SK-N-SH (cell line): ENCODE results near the gene IPCEF1. TPM values are rescaled to one million over a fixed set of nuclear protein-coding genes. Genes with fewer than 3 reads are reported as not detected.

ENCODE experiments used
- CTCF ChIA-PET: fragments of 300-600, 350-600 bp; formaldehyde crosslinking; extraction: SDS; loops from one replicate; lab custom pipeline; 2021; lab: Yijun Ruan, JAX
- POLR2A ChIA-PET: fragments of 350-600 bp; sonication (Branson Sonifier 250); formaldehyde crosslinking; extraction: SDS; loops from one replicate; lab custom pipeline; 2020; ENCODE audit warnings: antibody characterized with exemption, inconsistent platforms; lab: Yijun Ruan, JAX
- DNase-seq: peaks from one replicate; pipeline ENCODE4 v3.0.0; 2012
- H2AFZ ChIP-seq: fragments of 200-600 bp; sonication (generic); 2 replicates; pipeline ENCODE4 v1.8.1; 2016; ENCODE audit warnings: antibody characterized with exemption, mild to moderate bottlenecking, low read depth
- H3F3A ChIP-seq: fragments of 200-600 bp; sonication (generic); replicated peaks from 2 replicates; pipeline ENCODE3; 2016; ENCODE audit warnings: antibody characterized with exemption, mild to moderate bottlenecking; ENCODE audit not compliant: insufficient read depth
- H3K27ac ChIP-seq, 2 experiments: fragments of 200-500 bp in 1 of 2; fragments of 200-600 bp in 1 of 2; sonication (Bioruptor generic) in 1 of 2; sonication (generic), shearing (Covaris generic) in 1 of 2; 2 replicates each; pipeline versions ENCODE4 v1.5.1 to v1.6.1; 2014 to 2016; ENCODE audit warnings: low read depth in 2 of 2, inconsistent platforms in 1 of 2, low read length in 1 of 2, mild to moderate bottlenecking in 1 of 2, mixed read lengths in 1 of 2
- H3K27me3 ChIP-seq: fragments of 200-600 bp; sonication (generic), shearing (Covaris generic); 2 replicates; pipeline ENCODE4 v1.6.1; 2016; ENCODE audit warnings: mixed run types; ENCODE audit not compliant: insufficient read depth
- H3K36me3 ChIP-seq, 2 experiments: fragments of 200-500 bp in 1 of 2; fragments of 200-600 bp in 1 of 2; sonication (Bioruptor generic) in 1 of 2; sonication (generic) in 1 of 2; replicated peaks in 1 of 2; 2 replicates each; pipeline versions ENCODE3 to v1.5.1; 2014 to 2016; ENCODE audit warnings: low read length in 1 of 2, mild to moderate bottlenecking in 1 of 2; ENCODE audit not compliant: insufficient read depth in 2 of 2, control insufficient read depth in 1 of 2
- H3K4me1 ChIP-seq, 2 experiments: fragments of 200-500 bp in 1 of 2; fragments of 200-600 bp in 1 of 2; sonication (Bioruptor generic) in 1 of 2; sonication (generic), shearing (Covaris generic) in 1 of 2; 2 replicates each; pipeline versions ENCODE4 v1.5.1 to v1.6.1; 2014 to 2016; ENCODE audit warnings: low read depth in 1 of 2, low read length in 1 of 2, mixed run types in 1 of 2; ENCODE audit not compliant: insufficient read depth in 2 of 2, control insufficient read depth in 1 of 2
- H3K4me2 ChIP-seq: fragments of 200-600 bp; sonication (generic), shearing (Covaris generic); 2 replicates; pipeline ENCODE4 v1.6.1; 2017; ENCODE audit warnings: mixed run types
- H3K4me3 ChIP-seq, 2 experiments: fragments of 200-500 bp in 1 of 2; fragments of 200-600 bp in 1 of 2; sonication (Bioruptor generic) in 1 of 2; sonication (generic), shearing (Covaris generic) in 1 of 2; 2 replicates each; pipeline versions ENCODE4 v1.5.1 to v1.8.1; 2014 to 2016; ENCODE audit warnings: low read depth in 2 of 2, inconsistent platforms in 1 of 2, low read length in 1 of 2, mild to moderate bottlenecking in 1 of 2, mixed read lengths in 1 of 2, moderate library complexity in 1 of 2
- H3K79me2 ChIP-seq: fragments of 200-600 bp; sonication (generic); 2 replicates; pipeline ENCODE4 v1.8.1; 2017; ENCODE audit warnings: mild to moderate bottlenecking; ENCODE audit not compliant: insufficient read depth
- H3K9ac ChIP-seq: fragments of 200-600 bp; sonication (generic); 2 replicates; pipeline ENCODE4 v1.6.1; 2017; ENCODE audit warnings: mixed run types
- H3K9me2 ChIP-seq: fragments of 200-600 bp; sonication (generic); 2 replicates; pipeline ENCODE4 v1.6.1; 2017; ENCODE audit warnings: mixed run types
- H3K9me3 ChIP-seq: fragments of 200-600 bp; sonication (generic); 2 replicates; pipeline ENCODE4 v1.6.1; 2017; ENCODE audit warnings: mixed run types, mild to moderate bottlenecking, moderate library complexity
- H4K20me1 ChIP-seq: fragments of 200-600 bp; sonication (generic); 2 replicates; pipeline ENCODE4 v1.6.1; 2017; ENCODE audit warnings: mild to moderate bottlenecking, mixed run types; ENCODE audit not compliant: insufficient read depth
- CHD2 ChIP-seq: fragments of 150-350 bp; IDR thresholded peaks from 2 replicates; pipeline ENCODE4 v1.6.1; 2018; ENCODE audit warnings: low read length; ENCODE audit not compliant: partially characterized antibody
- FOSL2 ChIP-seq: IDR thresholded peaks from 2 replicates; pipeline ENCODE4 v1.4.0; 2012; ENCODE audit warnings: low read depth, mild to moderate bottlenecking, moderate library complexity, borderline replicate concordance
- GATA2 ChIP-seq: sonication (generic); formaldehyde crosslinking; IDR thresholded peaks from 2 replicates; pipeline ENCODE4 v1.5.0; 2020; ENCODE audit warnings: mild to moderate bottlenecking, missing genetic modification reagents
- MEF2A ChIP-seq: IDR thresholded peaks from 2 replicates; pipeline ENCODE4 v1.4.0; 2012; ENCODE audit warnings: low read depth, borderline replicate concordance
- NFIC ChIP-seq: IDR thresholded peaks from 2 replicates; pipeline ENCODE4 v1.4.0; 2012; ENCODE audit warnings: borderline replicate concordance
- NRF1 ChIP-seq: IDR thresholded peaks from 2 replicates; pipeline ENCODE4 v1.6.1; 2012; ENCODE audit warnings: low read depth, mild to moderate bottlenecking, low read length
- RCOR1 ChIP-seq: fragments of 150-350 bp; IDR thresholded peaks from 2 replicates; pipeline ENCODE4 v1.6.1; 2017; ENCODE audit warnings: antibody characterized with exemption, low read length
- RFX5 ChIP-seq: IDR thresholded peaks from 2 replicates; pipeline ENCODE4 v1.6.1; 2012; ENCODE audit warnings: mild to moderate bottlenecking, improper control_type of control experiment, low read length
- TAF1 ChIP-seq: IDR thresholded peaks from 2 replicates; pipeline ENCODE4 v1.6.1; 2012; ENCODE audit warnings: low read depth, mild to moderate bottlenecking, low read length, moderate library complexity, borderline replicate concordance
- TCF12 ChIP-seq: IDR thresholded peaks from 2 replicates; pipeline ENCODE4 v1.4.0; 2012
- TEAD4 ChIP-seq: IDR thresholded peaks from 2 replicates; pipeline ENCODE4 v1.4.0; 2012; ENCODE audit warnings: mild to moderate bottlenecking, borderline replicate concordance; ENCODE audit not compliant: insufficient read depth
- YY1 ChIP-seq: IDR thresholded peaks from 2 replicates; pipeline ENCODE4 v1.4.0; 2012; ENCODE audit warnings: low read depth, mild to moderate bottlenecking
- WGBS: methylation state at CpG from one replicate; pipeline ENCODE4 v1.1.6; 2017; ENCODE audit warnings: low lambda C conversion rate; 5-methylcytosine and 5-hydroxymethylcytosine counted together
- polyA plus RNA-seq, 3 experiments: library from polyadenylated mRNA; depleted of rRNA; stranded (reverse); fragments of >200 nt; gene quantifications; 2 replicates each; pipeline ENCODE4 v1.2.3, GENCODE V29; 2012
- TF ChIP-seq, protein P1 (sequence below): IDR thresholded peaks from 2 replicates; pipeline ENCODE4 v1.4.0; 2012; ENCODE audit warnings: low read depth, borderline replicate concordance
- TF ChIP-seq, protein P2 (sequence below): IDR thresholded peaks from 2 replicates; pipeline ENCODE4; 2012

Gene IPCEF1
- polyA plus RNA-seq, 1 of the 3 experiments (the other 2 are of a cell fraction), result not detected

DNA sequence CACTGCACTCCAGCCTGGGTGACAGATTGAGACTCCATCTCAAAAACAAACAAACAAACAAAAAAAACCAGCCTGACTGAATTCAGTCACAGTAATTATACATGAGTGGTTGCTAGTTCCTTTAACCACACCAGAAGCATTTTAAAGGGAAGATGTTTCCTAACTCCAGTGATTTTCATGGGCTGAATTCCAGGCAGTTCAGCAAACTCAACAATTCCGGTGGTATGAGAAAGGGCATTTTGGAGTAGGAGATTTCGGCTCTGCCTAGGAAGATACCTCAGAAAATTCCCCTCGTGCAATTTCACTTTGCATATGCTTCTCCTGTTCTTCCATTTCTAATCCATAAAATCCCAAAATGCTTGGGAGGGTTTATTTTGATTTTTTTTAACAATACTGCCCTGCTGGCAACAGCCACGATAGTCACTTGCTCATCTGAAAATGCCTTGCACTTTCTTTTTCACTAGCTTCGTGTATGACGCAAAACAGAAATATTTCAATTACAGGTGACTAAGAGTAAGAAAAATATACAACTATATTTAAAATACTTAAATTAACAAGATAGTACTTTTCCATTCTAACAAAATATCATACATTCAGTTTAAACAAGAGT is 48.3 kb upstream of the IPCEF1 start:
- Histone ChIP-seq H3K4me3 (peak overlapping the region in 1 of 2 experiments; percentile 44; a peak in 2 of 4 replicates), H3K9me2 (no peaks in the 10 kb centered on the region), H3K36me3 (peaks cover 8 to 23% of the 10 kb centered on the region in 2 experiments), H4K20me1 (no peaks in the 10 kb centered on the region), H3K4me1 (peaks cover 5 to 19% of the 10 kb centered on the region in 2 experiments; a peak in 3 of 4 replicates), H3K9me3 (no peaks in the 10 kb centered on the region), H3K9ac (peak overlapping the region; percentile 51; the same call in 1 of the 2 replicates), H3K27ac (peak overlapping the region; percentile 66 to 69), H3K27me3 (no peaks in the 10 kb centered on the region), H2AFZ (0 out of 2 replicates have a peak overlapping the region, but pooled peaks have one; percentile 41), H3K79me2 (no peaks in the 10 kb centered on the region), H3F3A (peaks cover 27% of the 10 kb centered on the region), H3K4me2 (peak overlapping the region; percentile 63)
- ChIA-PET CTCF (interaction anchor here (1.3 kb wide), 2 partner anchors 8 to 22 kb away, joined by 3 to 4 read pairs; no protein-coding TSS in a partner anchor), POLR2A (no interaction called here)
- TF ChIP-seq FOSL2 (peak; percentile 12; the same call in 1 of the 2 replicates), NRF1 (no peak), GATA2 (CRISPR knock-in tag) (no peak)
- WGBS, result 63% methylated on average over 6 of the region's 6 CpGs
- no peak for DNase-seq

DNA sequence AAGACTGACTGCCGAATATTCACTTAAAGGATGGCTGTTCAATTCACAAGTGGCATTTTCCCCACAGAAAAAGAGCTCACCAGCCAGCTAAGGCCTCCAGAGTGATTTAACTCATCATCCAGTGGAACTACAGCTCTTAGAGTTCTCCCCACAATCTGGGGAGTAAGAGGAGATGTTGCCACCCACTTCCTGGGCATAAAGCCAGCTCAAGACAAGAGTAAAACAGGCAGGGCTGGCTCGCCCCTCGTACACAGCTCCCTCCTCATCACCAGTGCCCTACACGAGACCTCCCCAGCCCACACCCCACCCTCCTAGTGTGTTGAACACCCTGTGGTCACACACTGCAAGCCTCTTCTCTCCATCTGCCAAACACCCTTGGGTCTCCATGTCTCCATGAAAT is 47.2 kb upstream of the IPCEF1 start:
- CTCF ChIA-PET, result interaction anchor here (1.1 kb wide), 1 partner anchor 12 kb away, joined by 4 read pairs; no protein-coding TSS in a partner anchor

DNA sequence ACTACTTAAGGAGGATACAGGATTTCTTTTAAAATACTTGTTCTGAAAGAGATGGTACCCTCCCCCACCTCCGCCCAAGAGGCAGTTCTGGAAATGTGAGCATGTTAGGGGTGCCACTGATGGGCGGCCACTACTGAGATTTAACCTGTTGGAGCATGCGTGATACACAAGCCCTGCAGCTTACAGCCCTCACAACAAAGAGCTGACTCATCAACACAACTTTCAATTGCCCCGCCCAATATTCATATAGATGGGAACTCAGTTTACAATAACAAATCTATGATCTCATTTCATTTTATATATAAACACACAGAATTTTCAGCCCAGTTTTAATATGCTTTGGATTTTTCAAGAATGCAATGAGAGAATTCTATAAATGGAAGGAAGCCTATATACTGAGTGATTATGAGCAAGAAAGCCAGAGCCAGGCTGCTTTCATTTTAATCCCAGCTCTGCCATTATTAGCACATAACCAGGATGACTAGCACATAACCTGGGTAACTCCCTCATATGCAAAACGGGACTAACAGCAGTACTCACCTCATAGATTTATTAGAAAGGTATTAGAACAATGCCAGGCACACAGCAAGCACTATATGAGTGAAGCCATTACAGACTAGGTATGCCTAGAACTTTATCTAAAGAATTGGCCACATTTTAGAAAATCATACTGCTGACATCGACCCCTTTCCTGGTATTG is 45.6 kb upstream of the IPCEF1 start:
- ChIA-PET CTCF (no interaction called here), POLR2A (no interaction called here)
- Histone ChIP-seq H3K4me3 (no peak overlapping the region), H3K9ac (no peak overlapping the region), H3K9me3 (no peaks in the 10 kb centered on the region), H3K79me2 (no peaks in the 10 kb centered on the region), H3K4me1 (peaks cover 5 to 17% of the 10 kb centered on the region in 2 experiments; a peak in 3 of 4 replicates), H3F3A (peaks cover 25% of the 10 kb centered on the region), H3K9me2 (no peaks in the 10 kb centered on the region), H4K20me1 (no peaks in the 10 kb centered on the region), H3K27me3 (no peaks in the 10 kb centered on the region), H3K36me3 (peaks cover 4 to 21% of the 10 kb centered on the region in 2 experiments), H3K27ac (no peak overlapping the region; a peak in 1 of 4 replicates), H2AFZ (no peak overlapping the region), H3K4me2 (no peak overlapping the region)
- no peak for DNase-seq
- 93% methylated on average over 6 of the region's 6 CpGs for WGBS
- no peak for TF ChIP-seq NRF1
- TF ChIP-seq, protein P1, sequence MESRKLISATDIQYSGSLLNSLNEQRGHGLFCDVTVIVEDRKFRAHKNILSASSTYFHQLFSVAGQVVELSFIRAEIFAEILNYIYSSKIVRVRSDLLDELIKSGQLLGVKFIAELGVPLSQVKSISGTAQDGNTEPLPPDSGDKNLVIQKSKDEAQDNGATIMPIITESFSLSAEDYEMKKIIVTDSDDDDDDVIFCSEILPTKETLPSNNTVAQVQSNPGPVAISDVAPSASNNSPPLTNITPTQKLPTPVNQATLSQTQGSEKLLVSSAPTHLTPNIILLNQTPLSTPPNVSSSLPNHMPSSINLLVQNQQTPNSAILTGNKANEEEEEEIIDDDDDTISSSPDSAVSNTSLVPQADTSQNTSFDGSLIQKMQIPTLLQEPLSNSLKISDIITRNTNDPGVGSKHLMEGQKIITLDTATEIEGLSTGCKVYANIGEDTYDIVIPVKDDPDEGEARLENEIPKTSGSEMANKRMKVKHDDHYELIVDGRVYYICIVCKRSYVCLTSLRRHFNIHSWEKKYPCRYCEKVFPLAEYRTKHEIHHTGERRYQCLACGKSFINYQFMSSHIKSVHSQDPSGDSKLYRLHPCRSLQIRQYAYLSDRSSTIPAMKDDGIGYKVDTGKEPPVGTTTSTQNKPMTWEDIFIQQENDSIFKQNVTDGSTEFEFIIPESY, result no peak
- no peak for TF ChIP-seq FOSL2
- no peak for TF ChIP-seq TEAD4
- TF ChIP-seq TCF12, result no peak
- TF ChIP-seq RFX5, result no peak
- TF ChIP-seq TAF1, result no peak
- no peak for TF ChIP-seq RCOR1
- TF ChIP-seq MEF2A, result no peak

More for the DNA sequence above, 47.2 kb upstream of the IPCEF1 start:
- 0 out of 2 replicates have a peak overlapping the region, but pooled peaks have one; percentile 63 for H3K4me2 ChIP-seq
- 43% methylated on average over 3 of the region's 4 CpGs for WGBS
- DNase-seq, result peak; percentile 25
- no peak overlapping the region for H3K4me3 ChIP-seq
- H3K9ac ChIP-seq, result no peak overlapping the region
- TF ChIP-seq YY1 (no peak), NRF1 (no peak), NFIC (peak; percentile 57), CHD2 (no peak)
- TF ChIP-seq, protein P2, sequence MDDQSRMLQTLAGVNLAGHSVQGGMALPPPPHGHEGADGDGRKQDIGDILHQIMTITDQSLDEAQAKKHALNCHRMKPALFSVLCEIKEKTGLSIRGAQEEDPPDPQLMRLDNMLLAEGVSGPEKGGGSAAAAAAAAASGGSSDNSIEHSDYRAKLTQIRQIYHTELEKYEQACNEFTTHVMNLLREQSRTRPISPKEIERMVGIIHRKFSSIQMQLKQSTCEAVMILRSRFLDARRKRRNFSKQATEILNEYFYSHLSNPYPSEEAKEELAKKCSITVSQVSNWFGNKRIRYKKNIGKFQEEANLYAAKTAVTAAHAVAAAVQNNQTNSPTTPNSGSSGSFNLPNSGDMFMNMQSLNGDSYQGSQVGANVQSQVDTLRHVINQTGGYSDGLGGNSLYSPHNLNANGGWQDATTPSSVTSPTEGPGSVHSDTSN, result peak; percentile 35; the same call in 1 of the 2 replicates
- H2AFZ ChIP-seq, result no peak overlapping the region
- H3F3A ChIP-seq, result peaks cover 20% of the 10 kb centered on the region
- H3K9me2 ChIP-seq, result no peaks in the 10 kb centered on the region
- POLR2A ChIA-PET, result no interaction called here
- H4K20me1 ChIP-seq, result no peaks in the 10 kb centered on the region
- peaks cover 4 to 21% of the 10 kb centered on the region in 2 experiments for H3K36me3 ChIP-seq
- no peaks in the 10 kb centered on the region for H3K9me3 ChIP-seq
- no peaks in the 10 kb centered on the region for H3K27me3 ChIP-seq
- no peaks in the 10 kb centered on the region for H3K79me2 ChIP-seq
- peak overlapping the region; percentile 56 to 69 for H3K27ac ChIP-seq
- H3K4me1 ChIP-seq, result peaks cover 5 to 17% of the 10 kb centered on the region in 2 experiments; a peak in 3 of 4 replicates
